ENCODE data around the gene GBX2. TPM values are rescaled to one million over a fixed set of nuclear protein-coding genes. Genes with fewer than 3 reads are reported as not detected.

The GBX2 gene
- total RNA-seq: not detected in 2 replicates
- polyA plus RNA-seq: 0.45 TPM in 1 of 2 replicates, not detected in the other

GRCh38 chr2:236168110-236169080, at the start of gene GBX2:
Gene GBX2 (minus strand): TSS chr2:236168386. CDS start chr2:236167971, 415 bp downstream.
- Histone ChIP-seq H3K27ac (no peak within 1 kb of the TSS), H3K79me2 (no peaks in the 10 kb centered on the region), H3K4me3 (peak within 1 kb of the TSS; percentile 20), H3K36me3 (replicated peaks; ENCODE audit: insufficient read depth, low read depth) (no peaks in the 10 kb centered on the region), H4K20me1 (ENCODE audit: insufficient read depth, poor library complexity, severe bottlenecking) (no peaks in the 10 kb centered on the region), H3K9me2 (replicated peaks; ENCODE audit: insufficient read depth) (no peaks in the 10 kb centered on the region), H3K27me3 (peaks cover 100% of the 10 kb centered on the region), H3K4me1 (ENCODE audit: insufficient read depth) (peaks cover 36% of the 10 kb centered on the region), H3K9me3 (ENCODE audit: low read depth) (no peaks in the 10 kb centered on the region), H2AFZ (peak within 1 kb of the TSS; percentile 56), H3K4me2 (peak within 1 kb of the TSS; percentile 94)
- peak; percentile 78 for DNase-seq (ENCODE audit: low spot score)
- 3% methylated on average over 78 of the region's 105 CpGs for WGBS (ENCODE audit: low lambda C conversion rate, missing lambda C conversion rate)
- TF ChIP-seq EZH2phosphoT487 (IDR thresholded peaks at IDR 0.05; ENCODE audit: low read depth, severe bottlenecking, unreplicated experiment): peak; percentile 60
- TF ChIP-seq EZH2 (IDR thresholded peaks at IDR 0.05; ENCODE audit: borderline replicate concordance): no peak

- H3K27me3 ChIP-seq: no peaks in the 10 kb centered on the region
- DNase-seq (ENCODE audit: low spot score): no peak
- H3K79me2 ChIP-seq: no peaks in the 10 kb centered on the region
- H3K36me3 ChIP-seq (replicated peaks; ENCODE audit: insufficient read depth, low read depth): no peaks in the 10 kb centered on the region
- no peak overlapping the region for H2AFZ ChIP-seq
- H3K9me3 ChIP-seq (ENCODE audit: low read depth): no peaks in the 10 kb centered on the region
- H3K4me2 ChIP-seq: no peak overlapping the region
- H3K4me3 ChIP-seq: no peak overlapping the region
- no peak overlapping the region for H3K27ac ChIP-seq
- WGBS (ENCODE audit: low lambda C conversion rate, missing lambda C conversion rate): 67% methylated on average over 4 of the region's 4 CpGs
- TF ChIP-seq CTCF (IDR thresholded peaks at IDR 0.05; ENCODE audit: poor library complexity): no peak
- no peak for TF ChIP-seq EZH2phosphoT487 (IDR thresholded peaks at IDR 0.05; ENCODE audit: low read depth, severe bottlenecking, unreplicated experiment)
- TF ChIP-seq EZH2 (IDR thresholded peaks at IDR 0.05; ENCODE audit: borderline replicate concordance): no peak
- H3K9me2 ChIP-seq (replicated peaks; ENCODE audit: insufficient read depth): no peaks in the 10 kb centered on the region
- H4K20me1 ChIP-seq (ENCODE audit: insufficient read depth, poor library complexity, severe bottlenecking): no peaks in the 10 kb centered on the region
- no peaks in the 10 kb centered on the region for H3K4me1 ChIP-seq (ENCODE audit: insufficient read depth)
Measured at GRCh38 chr2:236217926-236218325, 49.7 kb upstream of the GBX2 start.

GRCh38 chr2:236216711-236217110, 48.5 kb upstream of the GBX2 start:
- no peak overlapping the region for H3K4me2 ChIP-seq
- no peak overlapping the region for H3K4me3 ChIP-seq
- H3K4me1 ChIP-seq (ENCODE audit: insufficient read depth): no peaks in the 10 kb centered on the region
- H2AFZ ChIP-seq: no peak overlapping the region
- H3K27ac ChIP-seq: no peak overlapping the region
- H3K27me3 ChIP-seq: no peaks in the 10 kb centered on the region
- H3K9me3 ChIP-seq (ENCODE audit: low read depth): no peaks in the 10 kb centered on the region
- no peaks in the 10 kb centered on the region for H3K36me3 ChIP-seq (replicated peaks; ENCODE audit: insufficient read depth, low read depth)
- no peaks in the 10 kb centered on the region for H3K9me2 ChIP-seq (replicated peaks; ENCODE audit: insufficient read depth)
- no peaks in the 10 kb centered on the region for H4K20me1 ChIP-seq (ENCODE audit: insufficient read depth, poor library complexity, severe bottlenecking)
- WGBS (ENCODE audit: low lambda C conversion rate, missing lambda C conversion rate): 93% methylated on average over 7 of the region's 7 CpGs
- TF ChIP-seq EZH2phosphoT487 (IDR thresholded peaks at IDR 0.05; ENCODE audit: low read depth, severe bottlenecking, unreplicated experiment) (no peak), EZH2 (IDR thresholded peaks at IDR 0.05; ENCODE audit: borderline replicate concordance) (no peak), CTCF (IDR thresholded peaks at IDR 0.05; ENCODE audit: poor library complexity) (no peak)
- H3K79me2 ChIP-seq: no peaks in the 10 kb centered on the region
- no peak for DNase-seq (ENCODE audit: low spot score)

GRCh38 chr2:236215761-236216333, 47.7 kb upstream of the GBX2 start:
- no peak for DNase-seq (ENCODE audit: low spot score)
- no peak overlapping the region for H3K27ac ChIP-seq
- no peaks in the 10 kb centered on the region for H3K4me1 ChIP-seq (ENCODE audit: insufficient read depth)
- no peak overlapping the region for H3K4me3 ChIP-seq
- no peak overlapping the region for H2AFZ ChIP-seq
- no peaks in the 10 kb centered on the region for H3K9me3 ChIP-seq (ENCODE audit: low read depth)
- H3K4me2 ChIP-seq: no peak overlapping the region
- no peaks in the 10 kb centered on the region for H3K27me3 ChIP-seq
- WGBS (ENCODE audit: low lambda C conversion rate, missing lambda C conversion rate): 95% methylated on average over 12 of the region's 12 CpGs
- H3K36me3 ChIP-seq (replicated peaks; ENCODE audit: insufficient read depth, low read depth): no peaks in the 10 kb centered on the region
- no peaks in the 10 kb centered on the region for H3K79me2 ChIP-seq
- no peaks in the 10 kb centered on the region for H3K9me2 ChIP-seq (replicated peaks; ENCODE audit: insufficient read depth)
- H4K20me1 ChIP-seq (ENCODE audit: insufficient read depth, poor library complexity, severe bottlenecking): no peaks in the 10 kb centered on the region
- TF ChIP-seq EZH2 (IDR thresholded peaks at IDR 0.05; ENCODE audit: borderline replicate concordance) (no peak), CTCF (IDR thresholded peaks at IDR 0.05; ENCODE audit: poor library complexity) (no peak), EZH2phosphoT487 (IDR thresholded peaks at IDR 0.05; ENCODE audit: low read depth, severe bottlenecking, unreplicated experiment) (no peak)

All from hepatocyte (in vitro differentiated cells).